IMR-90 (cell line): ENCODE measurements around the gene FSTL3. TPM values are rescaled to one million over a fixed set of nuclear protein-coding genes. Genes with fewer than 3 reads are reported as not detected.

Source experiments
- ATAC-seq: fragments of 200-7000 bp; cut with Tn5 transposase; 2 replicates; pipeline ENCODE4 v1.9.1; 2020; ENCODE audit warnings: low read depth, mild to moderate bottlenecking, moderate library complexity
- BruUV-seq: library from RNA; stranded (reverse); fragments of 400-500 nt; replicated peaks from 2 replicates; lab custom pipeline; 2021; lab: Mats Ljungman, UMichigan
- CTCF ChIA-PET: fragments of 300-600 bp; formaldehyde crosslinking; extraction: SDS; loops from one replicate; lab custom pipeline; 2021; ENCODE audit warnings: antibody characterized with exemption; lab: Yijun Ruan, JAX
- POLR2A ChIA-PET: fragments of 300-600 bp; sonication (Branson Sonifier 250); formaldehyde crosslinking; loops from one replicate; lab custom pipeline; 2022; ENCODE audit warnings: antibody characterized with exemption; ENCODE audit not compliant: unreplicated experiment; lab: Charles Lee
- DNase-seq: peaks from one replicate; pipeline ENCODE4 v3.0.0; 2013
- H2AFZ ChIP-seq: replicated peaks from 2 replicates; pipeline ENCODE3; 2013; ENCODE audit warnings: low read length, mild to moderate bottlenecking; ENCODE audit not compliant: poor library complexity
- H2AK5ac ChIP-seq: 2 replicates; pipeline ENCODE4 v1.6.1; 2013; ENCODE audit warnings: low read depth, low read length, inconsistent platforms
- H2AK9ac ChIP-seq: replicated peaks from 2 replicates; pipeline ENCODE3; 2013; ENCODE audit warnings: mild to moderate bottlenecking, low read depth, low read length, moderate library complexity; ENCODE audit not compliant: poor library complexity
- H2BK120ac ChIP-seq: 2 replicates; pipeline ENCODE4 v1.6.1; 2013; ENCODE audit warnings: low read depth, low read length, inconsistent platforms
- H2BK15ac ChIP-seq: 3 replicates; pipeline ENCODE4 v1.6.1; 2013; ENCODE audit warnings: low read depth, low read length, inconsistent platforms
- H2BK20ac ChIP-seq: 2 replicates; pipeline ENCODE4 v1.6.1; 2013; ENCODE audit warnings: low read depth, mild to moderate bottlenecking, inconsistent platforms, low read length, moderate library complexity
- H2BK5ac ChIP-seq: 2 replicates; pipeline ENCODE4 v1.6.1; 2013; ENCODE audit warnings: mild to moderate bottlenecking, low read depth, low read length, inconsistent platforms; ENCODE audit not compliant: poor library complexity, severe bottlenecking
- H3K14ac ChIP-seq: replicated peaks from 2 replicates; pipeline ENCODE4 v1.6.1; 2013; ENCODE audit warnings: low read depth, low read length, inconsistent platforms
- H3K18ac ChIP-seq: 2 replicates; pipeline ENCODE4 v1.6.1; 2013; ENCODE audit warnings: low read depth, low read length, control low read depth
- H3K23ac ChIP-seq: 2 replicates; pipeline ENCODE4 v1.6.1; 2013; ENCODE audit warnings: low read depth, low read length, inconsistent platforms
- H3K27ac ChIP-seq: 2 replicates; pipeline ENCODE4 v1.5.1; 2013; ENCODE audit warnings: mild to moderate bottlenecking, control low read depth, low read length; ENCODE audit not compliant: insufficient read depth
- H3K27me3 ChIP-seq: 2 replicates; pipeline ENCODE4 v1.6.1; 2013; ENCODE audit warnings: low read length; ENCODE audit not compliant: control insufficient read depth, insufficient read depth
- H3K36me3 ChIP-seq: 2 replicates; pipeline ENCODE4 v1.6.1; 2013; ENCODE audit warnings: low read length, mixed read lengths; ENCODE audit not compliant: control insufficient read depth, insufficient read depth
- H3K4ac ChIP-seq: 2 replicates; pipeline ENCODE4 v1.6.1; 2013; ENCODE audit warnings: low read depth, low read length, inconsistent platforms
- H3K4me1 ChIP-seq: 2 replicates; pipeline ENCODE4 v1.6.1; 2013; ENCODE audit warnings: low read length, mixed read lengths; ENCODE audit not compliant: control insufficient read depth, insufficient read depth
- H3K4me2 ChIP-seq: 2 replicates; pipeline ENCODE4 v1.6.1; 2013; ENCODE audit warnings: low read depth, mild to moderate bottlenecking, control low read depth, low read length, moderate library complexity
- H3K4me3 ChIP-seq: 2 replicates; pipeline ENCODE4 v1.5.1; 2013; ENCODE audit warnings: low read depth, mild to moderate bottlenecking, control low read depth, low read length, moderate library complexity; ENCODE audit not compliant: insufficient read depth
- H3K56ac ChIP-seq: 2 replicates; pipeline ENCODE4 v1.6.1; 2013; ENCODE audit warnings: low read length, inconsistent platforms; ENCODE audit not compliant: insufficient read depth; ENCODE audit errors: extremely low read depth
- H3K79me1 ChIP-seq, 2 experiments: 2 replicates each; pipeline ENCODE4 v1.6.1; 2013; ENCODE audit warnings: low read length in 2 of 2, inconsistent platforms in 1 of 2, low read depth in 1 of 2
- H3K9ac ChIP-seq: 2 replicates; pipeline ENCODE4 v1.6.1; 2013; ENCODE audit warnings: low read depth, low read length, control low read depth
- H3K9me1 ChIP-seq: 2 replicates; pipeline ENCODE4 v1.6.1; 2013; ENCODE audit warnings: low read length, inconsistent platforms; ENCODE audit not compliant: insufficient read depth
- H3K9me3 ChIP-seq: 2 replicates; pipeline ENCODE4 v1.6.1; 2013; ENCODE audit warnings: low read length; ENCODE audit not compliant: control insufficient read depth, insufficient read depth
- H4K20me1 ChIP-seq: 2 replicates; pipeline ENCODE4 v1.6.1; 2013; ENCODE audit warnings: low read length, inconsistent platforms; ENCODE audit not compliant: insufficient read depth
- H4K5ac ChIP-seq: 2 replicates; pipeline ENCODE4 v1.6.1; 2013; ENCODE audit warnings: mild to moderate bottlenecking, low read depth, low read length, control low read depth
- H4K8ac ChIP-seq, 2 experiments: 2 replicates each; pipeline ENCODE4 v1.6.1; 2013; ENCODE audit warnings: low read depth in 2 of 2, low read length in 2 of 2, control low read depth in 1 of 2, inconsistent platforms in 1 of 2
- H4K91ac ChIP-seq: 2 replicates; pipeline ENCODE4 v1.6.1; 2013; ENCODE audit warnings: low read depth, low read length, inconsistent platforms; ENCODE audit not compliant: insufficient read depth
- CEBPB ChIP-seq: IDR thresholded peaks from 2 replicates; pipeline ENCODE4 v1.6.1; 2012; ENCODE audit warnings: low read depth, low read length, improper control_type of control experiment
- MXI1 ChIP-seq: IDR thresholded peaks from 2 replicates; pipeline ENCODE4 v1.6.1; 2012; ENCODE audit warnings: low read depth, mild to moderate bottlenecking, low read length, moderate library complexity, borderline replicate concordance
- NFE2L2 ChIP-seq: fragments of 150-350 bp; IDR thresholded peaks from 2 replicates; pipeline ENCODE4 v1.6.1; 2016; ENCODE audit warnings: low read depth, mild to moderate bottlenecking, low read length
- WGBS, 2 experiments: methylation state at CpG; one replicate each; pipeline versions ENCODE4 v1.1.5 to v1.1.7; 2013; ENCODE audit warnings: missing lambda C conversion rate in 2 of 2; ENCODE audit not compliant: insufficient read length in 1 of 2; ENCODE audit errors: extremely low coverage in 2 of 2; 5-methylcytosine and 5-hydroxymethylcytosine counted together
- dilution Hi-C: fragments of 300-500 bp; cut with HindIII; formaldehyde crosslinking; loops from one replicate; pipeline ENCODE4 v1.14.3; 2018; ENCODE audit warnings: low sequenced_read_pairs; ENCODE audit not compliant: unreplicated experiment
- in situ Hi-C: fragments of 300-500 bp; cut with MboI; formaldehyde crosslinking; loops from 3 replicates; pipeline ENCODE4 v1.14.3; 2019; ENCODE audit warnings: low sequenced_read_pairs, inconsistent platforms, mixed read lengths
- intact Hi-C: fragments of 100-400 bp; cut with micrococcal nuclease; formaldehyde crosslinking; loops from 2 replicates; pipeline ENCODE4 v1.10.0; 2022
- polyA plus RNA-seq, 3 experiments: library from polyadenylated mRNA; depleted of rRNA; stranded (reverse); fragments of >200 nt; gene quantifications; 2 replicates each; pipeline ENCODE4 v1.2.3, GENCODE V29; 2012; ENCODE audit warnings: low replicate concordance in 1 of 3
- total RNA-seq: library from RNA; depleted of rRNA; stranded (reverse); fragments of >200 nt; gene quantifications from 2 replicates; pipeline ENCODE4 v1.2.3, GENCODE V29; 2012
- TF ChIP-seq, protein P1 (sequence below): conservative IDR thresholded peaks from 2 replicates; pipeline ENCODE4 v1.5.1; 2012; ENCODE audit warnings: mild to moderate bottlenecking, low read depth, low read length, improper control_type of control experiment

Gene FSTL3
- total and polyA plus RNA-seq, 2 of the 4 experiments (the other 2 are of a cell fraction): 32.3 to 76.9 TPM

- Histone ChIP-seq H3K9me3 (peaks cover 7% of the 10 kb centered on the region), H2AK9ac (no peak overlapping the region), H2BK15ac (no peak overlapping the region), H3K79me1 (no peaks in the 10 kb centered on the region; a peak in 1 of 4 replicates), H4K91ac (no peak overlapping the region), H3K27ac (no peak overlapping the region), H3K4me2 (no peak overlapping the region), H2BK5ac (no peak overlapping the region), H3K18ac (no peak overlapping the region), H3K4me3 (no peak overlapping the region), H4K20me1 (peaks cover 3% of the 10 kb centered on the region), H3K36me3 (peaks cover 8% of the 10 kb centered on the region; the same call in 1 of the 2 replicates), H3K23ac (no peak overlapping the region), H3K4ac (no peak overlapping the region), H2BK20ac (no peak overlapping the region), H3K9ac (no peak overlapping the region), H4K8ac (no peak overlapping the region), H3K9me1 (no peaks in the 10 kb centered on the region), H3K56ac (no peak overlapping the region), H2BK120ac (no peak overlapping the region), H2AK5ac (no peak overlapping the region), H4K5ac (no peak overlapping the region), H2AFZ (no peak overlapping the region), H3K27me3 (peaks cover 2% of the 10 kb centered on the region; the same call in 1 of the 2 replicates), H3K14ac (no peak overlapping the region), H3K4me1 (peaks cover 4% of the 10 kb centered on the region; the same call in 1 of the 2 replicates)
- no peak for ATAC-seq
- dilution Hi-C loops (no loop called here), in situ Hi-C loops (no loop called here), intact Hi-C loops (no loop called here)
- no TSS peak for BruUV-seq
- TF ChIP-seq, protein P1, sequence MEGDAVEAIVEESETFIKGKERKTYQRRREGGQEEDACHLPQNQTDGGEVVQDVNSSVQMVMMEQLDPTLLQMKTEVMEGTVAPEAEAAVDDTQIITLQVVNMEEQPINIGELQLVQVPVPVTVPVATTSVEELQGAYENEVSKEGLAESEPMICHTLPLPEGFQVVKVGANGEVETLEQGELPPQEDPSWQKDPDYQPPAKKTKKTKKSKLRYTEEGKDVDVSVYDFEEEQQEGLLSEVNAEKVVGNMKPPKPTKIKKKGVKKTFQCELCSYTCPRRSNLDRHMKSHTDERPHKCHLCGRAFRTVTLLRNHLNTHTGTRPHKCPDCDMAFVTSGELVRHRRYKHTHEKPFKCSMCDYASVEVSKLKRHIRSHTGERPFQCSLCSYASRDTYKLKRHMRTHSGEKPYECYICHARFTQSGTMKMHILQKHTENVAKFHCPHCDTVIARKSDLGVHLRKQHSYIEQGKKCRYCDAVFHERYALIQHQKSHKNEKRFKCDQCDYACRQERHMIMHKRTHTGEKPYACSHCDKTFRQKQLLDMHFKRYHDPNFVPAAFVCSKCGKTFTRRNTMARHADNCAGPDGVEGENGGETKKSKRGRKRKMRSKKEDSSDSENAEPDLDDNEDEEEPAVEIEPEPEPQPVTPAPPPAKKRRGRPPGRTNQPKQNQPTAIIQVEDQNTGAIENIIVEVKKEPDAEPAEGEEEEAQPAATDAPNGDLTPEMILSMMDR: no peak
- TF ChIP-seq MXI1: no peak
- no peak for TF ChIP-seq NFE2L2
- no peak for TF ChIP-seq CEBPB
- 100% methylated on average over 1 of the region's 3 CpGs; no CpG with 5 or more reads in 1 of the 2 experiments for WGBS, 2 experiments
- no peak for DNase-seq
- ChIA-PET CTCF (no interaction called here), POLR2A (no interaction called here)
Measured at GRCh38 chr19:715347-715746, 39.2 kb downstream of the FSTL3 start.
